Astrocyte of the spinal cord (primary cell): ENCODE measurements around the gene CLASP2.
"Not testable (repeated sequence)": the region's sequence is repeated elsewhere in the genome, so short reads cannot be mapped to it uniquely, and the experiment has no call there.

ENCODE experiments used
- DNase-seq: peaks from one replicate; pipeline ENCODE4 v3.0.0; 2011; ENCODE audit warnings: low read depth, low spot score
- H3K4me3 ChIP-seq: 2 replicates; pipeline ENCODE4 v1.5.1; 2011; ENCODE audit warnings: low read depth, mild to moderate bottlenecking, low read length, moderate library complexity
- CTCF ChIP-seq: IDR thresholded peaks from 2 replicates; pipeline ENCODE4 v1.5.1; 2012; ENCODE audit warnings: low read depth, mild to moderate bottlenecking, low read length, inconsistent platforms
- in situ Hi-C: cut with HindIII; loops from 2 replicates; pipeline ENCODE4 v1.10.0; 2017; ENCODE audit warnings: low sequenced_read_pairs

The CLASP2 gene

GRCh38 chr3:33453331-33453761, 264.7 kb downstream of the CLASP2 start:
- in situ Hi-C loops: no loop called here
- no peak overlapping the region for H3K4me3 ChIP-seq
- TF ChIP-seq CTCF: no peak
- no peak for DNase-seq

GRCh38 chr3:33451994-33452393, 266.1 kb downstream of the CLASP2 start:
- in situ Hi-C loops, H3K4me3 ChIP-seq, DNase-seq: not testable (repeated sequence)

GRCh38 chr3:33447958-33448357, 270.1 kb downstream of the CLASP2 start:
- DNase-seq: no peak
- no peak overlapping the region for H3K4me3 ChIP-seq
- in situ Hi-C loops: no loop called here
- no peak for TF ChIP-seq CTCF

GRCh38 chr3:33447256-33447625, 270.8 kb downstream of the CLASP2 start:
- H3K4me3 ChIP-seq, DNase-seq, in situ Hi-C loops: not testable (repeated sequence)
